Measurements from ENCODE around the gene SSNA1.

The SSNA1 gene

GRCh38 chr9:137178939-137179630 is 9.4 kb upstream of the SSNA1 start:
- Histone ChIP-seq H3K27me3 (ENCODE audit: low read depth, low read length) (no peaks in the 10 kb centered on the region), H3K4me1 (ENCODE audit: low read length) (peaks cover 12% of the 10 kb centered on the region), H3K9me3 (ENCODE audit: insufficient read depth, low read length) (no peaks in the 10 kb centered on the region), H2AFZ (ENCODE audit: low read depth, low read length) (no peak overlapping the region), H3K4me3 (ENCODE audit: low read length) (no peak overlapping the region), H4K20me1 (ENCODE audit: insufficient read depth, low read length) (no peaks in the 10 kb centered on the region; the same call in 1 of the 2 replicates), H3K27ac (ENCODE audit: low read length) (no peak overlapping the region), H3K4me2 (ENCODE audit: low read length) (no peak overlapping the region), H3K79me2 (ENCODE audit: low read length) (no peaks in the 10 kb centered on the region), H3K9ac (ENCODE audit: low read length) (no peak overlapping the region), H3K36me3 (replicated peaks; ENCODE audit: low read depth, low read length) (peaks cover 35% of the 10 kb centered on the region)
- TF ChIP-seq EZH2phosphoT487 (IDR thresholded peaks at IDR 0.05; ENCODE audit: low read depth): no peak
- no peak for TF ChIP-seq CTCF (IDR thresholded peaks at IDR 0.05; ENCODE audit: low read depth, low read length)

- H4K20me1 ChIP-seq (ENCODE audit: insufficient read depth, low read length): no peaks in the 10 kb centered on the region; the same call in 1 of the 2 replicates
- H3K4me2 ChIP-seq (ENCODE audit: low read length): no peak overlapping the region
- no peak for TF ChIP-seq EZH2phosphoT487 (IDR thresholded peaks at IDR 0.05; ENCODE audit: low read depth)
- no peak for TF ChIP-seq CTCF (IDR thresholded peaks at IDR 0.05; ENCODE audit: low read depth, low read length)
- no peak overlapping the region for H2AFZ ChIP-seq (ENCODE audit: low read depth, low read length)
- H3K4me1 ChIP-seq (ENCODE audit: low read length): peaks cover 7% of the 10 kb centered on the region
- H3K27ac ChIP-seq (ENCODE audit: low read length): no peak overlapping the region
- H3K4me3 ChIP-seq (ENCODE audit: low read length): no peak overlapping the region
- H3K27me3 ChIP-seq (ENCODE audit: low read depth, low read length): no peaks in the 10 kb centered on the region
- H3K79me2 ChIP-seq (ENCODE audit: low read length): no peaks in the 10 kb centered on the region
- H3K36me3 ChIP-seq (replicated peaks; ENCODE audit: low read depth, low read length): peaks cover 35% of the 10 kb centered on the region
- H3K9ac ChIP-seq (ENCODE audit: low read length): no peak overlapping the region
- no peaks in the 10 kb centered on the region for H3K9me3 ChIP-seq (ENCODE audit: insufficient read depth, low read length)
Observed at GRCh38 chr9:137179761-137180160, 8.7 kb upstream of the SSNA1 start.

- Histone ChIP-seq H3K27me3 (ENCODE audit: low read depth, low read length) (no peaks in the 10 kb centered on the region), H3K9ac (ENCODE audit: low read length) (no peak overlapping the region), H4K20me1 (ENCODE audit: insufficient read depth, low read length) (no peaks in the 10 kb centered on the region; the same call in 1 of the 2 replicates), H3K4me3 (ENCODE audit: low read length) (no peak overlapping the region), H3K79me2 (ENCODE audit: low read length) (no peaks in the 10 kb centered on the region; the same call in 1 of the 2 replicates), H3K4me1 (ENCODE audit: low read length) (no peaks in the 10 kb centered on the region), H3K36me3 (replicated peaks; ENCODE audit: low read depth, low read length) (peaks cover 35% of the 10 kb centered on the region), H3K9me3 (ENCODE audit: insufficient read depth, low read length) (no peaks in the 10 kb centered on the region), H3K4me2 (ENCODE audit: low read length) (no peak overlapping the region), H2AFZ (ENCODE audit: low read depth, low read length) (no peak overlapping the region), H3K27ac (ENCODE audit: low read length) (no peak overlapping the region)
- TF ChIP-seq CTCF (IDR thresholded peaks at IDR 0.05; ENCODE audit: low read depth, low read length) (no peak), EZH2phosphoT487 (IDR thresholded peaks at IDR 0.05; ENCODE audit: low read depth) (no peak)
Observed at GRCh38 chr9:137180491-137180890, 8.0 kb upstream of the SSNA1 start.

GRCh38 chr9:137181680-137182079 is 6.8 kb upstream of the SSNA1 start:
- no peaks in the 10 kb centered on the region for H3K27me3 ChIP-seq (ENCODE audit: low read depth, low read length)
- no peak for TF ChIP-seq CTCF (IDR thresholded peaks at IDR 0.05; ENCODE audit: low read depth, low read length)
- no peak for TF ChIP-seq EZH2phosphoT487 (IDR thresholded peaks at IDR 0.05; ENCODE audit: low read depth)
- no peaks in the 10 kb centered on the region for H3K9me3 ChIP-seq (ENCODE audit: insufficient read depth, low read length)
- no peak overlapping the region for H3K9ac ChIP-seq (ENCODE audit: low read length)
- peaks cover 38% of the 10 kb centered on the region for H3K36me3 ChIP-seq (replicated peaks; ENCODE audit: low read depth, low read length)
- peaks cover 10% of the 10 kb centered on the region for H3K79me2 ChIP-seq (ENCODE audit: low read length)
- no peak overlapping the region for H3K27ac ChIP-seq (ENCODE audit: low read length)
- H2AFZ ChIP-seq (ENCODE audit: low read depth, low read length): no peak overlapping the region
- H3K4me1 ChIP-seq (ENCODE audit: low read length): no peaks in the 10 kb centered on the region; the same call in 1 of the 2 replicates
- no peak overlapping the region for H3K4me3 ChIP-seq (ENCODE audit: low read length)
- H3K4me2 ChIP-seq (ENCODE audit: low read length): no peak overlapping the region
- no peaks in the 10 kb centered on the region; the same call in 1 of the 2 replicates for H4K20me1 ChIP-seq (ENCODE audit: insufficient read depth, low read length)
